Keratinocyte (primary cell): ENCODE data around the gene CREB3L1. TPM values are rescaled to one million over a fixed set of nuclear protein-coding genes. Genes with fewer than 3 reads are reported as not detected.

Source experiments
- DNase-seq: peaks from one replicate; pipeline ENCODE4 v3.0.0-alpha.2; 2011; ENCODE audit warnings: low read depth, missing footprints, low spot score
- FAIRE-seq: peaks from 2 replicates; lab custom pipeline; 2011; peaks lifted over from hg19 to GRCh38; lab: Jason Lieb, UNC
- H2AFZ ChIP-seq: 2 replicates; pipeline ENCODE4 v1.6.0; 2012; ENCODE audit warnings: low read length, control low read depth, inconsistent platforms; ENCODE audit not compliant: control insufficient read depth
- H3K27ac ChIP-seq: 2 replicates; pipeline ENCODE4 v1.5.1; 2011; ENCODE audit warnings: low read length; ENCODE audit not compliant: control insufficient read depth, insufficient read depth
- H3K27me3 ChIP-seq: 3 replicates; pipeline ENCODE4 v1.6.0; 2011; ENCODE audit warnings: low read length; ENCODE audit not compliant: control insufficient read depth, insufficient read depth; ENCODE audit errors: extremely low read depth
- H3K36me3 ChIP-seq, 2 experiments: 2 replicates in 1 of 2; 3 replicates in 1 of 2; pipeline ENCODE4 v1.5.1; 2011; ENCODE audit warnings: low read length in 2 of 2, mild to moderate bottlenecking in 1 of 2; ENCODE audit not compliant: control insufficient read depth in 2 of 2, insufficient read depth in 2 of 2; ENCODE audit errors: extremely low read depth in 1 of 2
- H3K4me1 ChIP-seq: 3 replicates; pipeline ENCODE4 v1.5.1; 2011; ENCODE audit warnings: low read length; ENCODE audit not compliant: control insufficient read depth, insufficient read depth; ENCODE audit errors: extremely low read depth
- H3K4me2 ChIP-seq: 3 replicates; pipeline ENCODE4 v1.6.0; 2011; ENCODE audit warnings: low read depth, low read length; ENCODE audit not compliant: control insufficient read depth, insufficient read depth; ENCODE audit errors: extremely low read depth
- H3K4me3 ChIP-seq, 3 experiments: fragments of 200-600 bp in 1 of 3; sonication (generic) in 1 of 3; 2 replicates in 2 of 3; 3 replicates in 1 of 3; pipeline ENCODE4 v1.5.1; 2011 to 2016; ENCODE audit warnings: low read length in 3 of 3, mild to moderate bottlenecking in 3 of 3, control low read depth in 2 of 3, inconsistent platforms in 1 of 3, low read depth in 1 of 3, mixed read lengths in 1 of 3, mixed run types in 1 of 3, moderate library complexity in 1 of 3; ENCODE audit not compliant: control insufficient read depth in 2 of 3, insufficient read depth in 2 of 3; ENCODE audit errors: extremely low read depth in 1 of 3
- H3K79me2 ChIP-seq: 2 replicates; pipeline ENCODE4 v1.6.0; 2012; ENCODE audit warnings: low read length; ENCODE audit not compliant: control insufficient read depth, insufficient read depth
- H3K9ac ChIP-seq: 3 replicates; pipeline ENCODE4 v1.6.0; 2011; ENCODE audit warnings: low read length; ENCODE audit not compliant: control insufficient read depth, insufficient read depth; ENCODE audit errors: extremely low read depth
- H3K9me1 ChIP-seq: 3 replicates; pipeline ENCODE4 v1.6.0; 2011; ENCODE audit warnings: low read length; ENCODE audit not compliant: control insufficient read depth, insufficient read depth; ENCODE audit errors: extremely low read depth
- H3K9me3 ChIP-seq: 2 replicates; pipeline ENCODE4 v1.5.1; 2012; ENCODE audit warnings: low read depth, low read length; ENCODE audit not compliant: control insufficient read depth
- H4K20me1 ChIP-seq: 3 replicates; pipeline ENCODE4 v1.6.0; 2011; ENCODE audit warnings: low read length; ENCODE audit not compliant: control insufficient read depth, insufficient read depth; ENCODE audit errors: extremely low read depth
- EZH2 ChIP-seq: IDR thresholded peaks from one replicate; pipeline ENCODE4 v1.6.1; 2012; ENCODE audit warnings: inconsistent platforms, mild to moderate bottlenecking, low read length, moderate library complexity
- dilution Hi-C: fragments of 300-500 bp; cut with MboI; formaldehyde crosslinking; loops from one replicate; pipeline ENCODE4 v1.7.0; 2020; ENCODE audit warnings: low sequenced_read_pairs; ENCODE audit not compliant: extremely low pct_ligation_motif_present
- polyA plus RNA-seq, 5 experiments: library from polyadenylated mRNA; depleted of rRNA in 3 of 5; stranded (reverse) in 3 of 5; stranded (forward) in 1 of 5; unstranded in 1 of 5; fragments of >200 nt; gene quantifications; 1 replicate in 1 of 5; 2 replicates in 3 of 5; 3 replicates in 1 of 5; pipeline versions ENCODE4 v1.2.1 to v1.2.3, GENCODE V29; 2011 to 2012; ENCODE audit warnings: missing spikeins in 2 of 5, low read depth in 1 of 5, low replicate concordance in 1 of 5
- TF ChIP-seq, protein P1 (sequence below), 3 experiments: IDR thresholded peaks in 1 of 3; conservative IDR thresholded peaks in 1 of 3; optimal IDR thresholded peaks in 1 of 3; 2 replicates in 2 of 3; 3 replicates in 1 of 3; pipeline versions ENCODE3 to v1.5.1; 2011; ENCODE audit warnings: low read length in 3 of 3, mild to moderate bottlenecking in 3 of 3, moderate library complexity in 2 of 3, control low read depth in 1 of 3, inconsistent platforms in 1 of 3; ENCODE audit not compliant: insufficient read depth in 2 of 3; ENCODE audit errors: extremely low read depth in 1 of 3

Gene CREB3L1
- polyA plus RNA-seq, 1 donor (not counting 4 experiments of a cell fraction or from before 2014, with no cell fraction given), result not detected

DNA sequence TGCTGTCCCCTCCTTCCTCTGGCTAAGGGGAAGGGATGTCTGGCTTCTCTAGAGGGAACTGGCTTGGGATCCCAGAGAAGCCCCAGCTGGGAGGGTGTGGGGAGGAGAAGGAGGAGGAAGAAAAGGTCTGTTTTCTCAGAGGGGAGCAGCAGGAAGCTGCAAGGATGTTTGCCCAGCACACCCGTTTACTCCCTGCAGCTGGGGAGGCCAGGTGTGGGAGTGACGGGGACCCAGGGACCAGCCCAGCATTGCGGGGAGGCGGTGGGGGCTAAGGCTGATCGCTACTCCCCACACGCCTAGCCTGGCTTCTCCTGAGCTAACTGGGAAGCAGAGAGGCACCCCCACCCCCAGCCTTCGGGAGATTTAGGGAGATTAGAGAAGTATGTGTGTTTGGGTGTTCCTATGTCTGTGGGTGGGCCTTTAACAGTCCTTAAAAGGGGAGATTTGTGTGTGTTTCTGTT is 3.9 kb downstream of the CREB3L1 start:
- H3K36me3 ChIP-seq, result no peaks in the 10 kb centered on the region
- H3K9me1 ChIP-seq, result no peaks in the 10 kb centered on the region
- H3K27ac ChIP-seq, result no peak overlapping the region
- FAIRE-seq, result no peak
- no peaks in the 10 kb centered on the region for H4K20me1 ChIP-seq
- H3K9ac ChIP-seq, result no peak overlapping the region
- H3K4me2 ChIP-seq, result no peak overlapping the region
- H2AFZ ChIP-seq, result no peak overlapping the region
- no peaks in the 10 kb centered on the region for H3K9me3 ChIP-seq
- H3K4me1 ChIP-seq, result no peaks in the 10 kb centered on the region
- H3K4me3 ChIP-seq, result no peak overlapping the region
- no peak for TF ChIP-seq EZH2
- TF ChIP-seq, protein P1, sequence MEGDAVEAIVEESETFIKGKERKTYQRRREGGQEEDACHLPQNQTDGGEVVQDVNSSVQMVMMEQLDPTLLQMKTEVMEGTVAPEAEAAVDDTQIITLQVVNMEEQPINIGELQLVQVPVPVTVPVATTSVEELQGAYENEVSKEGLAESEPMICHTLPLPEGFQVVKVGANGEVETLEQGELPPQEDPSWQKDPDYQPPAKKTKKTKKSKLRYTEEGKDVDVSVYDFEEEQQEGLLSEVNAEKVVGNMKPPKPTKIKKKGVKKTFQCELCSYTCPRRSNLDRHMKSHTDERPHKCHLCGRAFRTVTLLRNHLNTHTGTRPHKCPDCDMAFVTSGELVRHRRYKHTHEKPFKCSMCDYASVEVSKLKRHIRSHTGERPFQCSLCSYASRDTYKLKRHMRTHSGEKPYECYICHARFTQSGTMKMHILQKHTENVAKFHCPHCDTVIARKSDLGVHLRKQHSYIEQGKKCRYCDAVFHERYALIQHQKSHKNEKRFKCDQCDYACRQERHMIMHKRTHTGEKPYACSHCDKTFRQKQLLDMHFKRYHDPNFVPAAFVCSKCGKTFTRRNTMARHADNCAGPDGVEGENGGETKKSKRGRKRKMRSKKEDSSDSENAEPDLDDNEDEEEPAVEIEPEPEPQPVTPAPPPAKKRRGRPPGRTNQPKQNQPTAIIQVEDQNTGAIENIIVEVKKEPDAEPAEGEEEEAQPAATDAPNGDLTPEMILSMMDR (optimal IDR thresholded peaks at IDR 0.05 in 1 of 3, IDR thresholded peaks at IDR 0.05 in 1 of 3, conservative IDR thresholded peaks at IDR 0.05 in 1 of 3; ENCODE audit: extremely low read depth in 1 of 3, insufficient read depth in 2 of 3, low read length in 3 of 3), result no peak
- DNase-seq, result no peak
- no peaks in the 10 kb centered on the region for H3K79me2 ChIP-seq
- dilution Hi-C loops, result no loop called here
- H3K27me3 ChIP-seq, result peaks cover 40% of the 10 kb centered on the region

DNA sequence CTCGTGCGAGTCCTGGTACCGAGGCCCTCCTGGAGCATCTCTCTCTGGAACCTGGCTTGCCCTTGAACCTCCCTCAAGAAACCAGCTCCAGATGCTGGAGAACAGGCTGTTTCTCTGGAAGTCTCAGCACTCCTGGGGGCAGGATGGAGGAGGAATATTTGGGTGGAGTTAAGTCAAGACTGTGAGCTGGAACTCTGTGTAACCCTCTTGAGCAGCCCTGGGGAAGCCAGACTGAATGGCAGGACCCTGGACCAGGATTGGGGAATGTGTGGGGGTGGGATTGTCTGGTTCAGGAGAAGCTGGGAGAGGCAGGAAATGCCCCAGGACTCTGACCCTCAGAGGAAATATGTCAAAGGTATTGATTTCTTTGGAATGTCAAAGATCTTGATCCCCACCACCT is 7.7 kb downstream of the CREB3L1 start:
- Histone ChIP-seq H3K79me2 (no peaks in the 10 kb centered on the region), H3K9me1 (no peaks in the 10 kb centered on the region), H3K36me3 (no peaks in the 10 kb centered on the region), H3K9me3 (no peaks in the 10 kb centered on the region), H3K4me3 (no peak overlapping the region), H4K20me1 (no peaks in the 10 kb centered on the region), H3K27me3 (peaks cover 17% of the 10 kb centered on the region), H3K27ac (no peak overlapping the region), H3K9ac (no peak overlapping the region), H3K4me1 (no peaks in the 10 kb centered on the region), H2AFZ (no peak overlapping the region), H3K4me2 (no peak overlapping the region)
- TF ChIP-seq EZH2, result no peak
- TF ChIP-seq, protein P1 (optimal IDR thresholded peaks at IDR 0.05 in 1 of 3, IDR thresholded peaks at IDR 0.05 in 1 of 3, conservative IDR thresholded peaks at IDR 0.05 in 1 of 3; ENCODE audit: extremely low read depth in 1 of 3, insufficient read depth in 2 of 3, low read length in 3 of 3), result no peak
- dilution Hi-C loops, result no loop called here
- DNase-seq, result no peak
- no peak for FAIRE-seq
